Measurements from ENCODE around the gene PARPBP.

Gene PARPBP

DNA sequence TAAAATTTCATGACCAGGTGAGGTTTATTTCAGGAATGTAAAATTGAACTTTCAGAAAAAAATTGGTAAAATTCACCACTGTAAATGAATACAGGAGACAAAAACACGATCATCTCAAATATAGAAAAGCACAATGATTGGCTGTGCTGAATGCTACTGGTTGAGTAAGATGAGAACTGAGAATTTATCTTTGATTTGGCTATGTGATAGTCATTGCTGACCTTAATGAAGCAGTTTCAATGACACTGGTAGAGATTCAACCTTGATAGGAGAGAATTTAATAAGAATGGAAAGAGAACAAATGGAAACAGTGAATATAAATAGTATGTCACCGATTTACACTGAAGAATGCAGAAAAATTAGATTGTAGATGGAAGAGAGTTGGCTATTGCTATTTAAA is 84.0 kb downstream of the PARPBP start:
- POLR2A ChIA-PET (ENCODE audit: low non-redundant PET), result no interaction called here
- TF ChIP-seq, protein P1, sequence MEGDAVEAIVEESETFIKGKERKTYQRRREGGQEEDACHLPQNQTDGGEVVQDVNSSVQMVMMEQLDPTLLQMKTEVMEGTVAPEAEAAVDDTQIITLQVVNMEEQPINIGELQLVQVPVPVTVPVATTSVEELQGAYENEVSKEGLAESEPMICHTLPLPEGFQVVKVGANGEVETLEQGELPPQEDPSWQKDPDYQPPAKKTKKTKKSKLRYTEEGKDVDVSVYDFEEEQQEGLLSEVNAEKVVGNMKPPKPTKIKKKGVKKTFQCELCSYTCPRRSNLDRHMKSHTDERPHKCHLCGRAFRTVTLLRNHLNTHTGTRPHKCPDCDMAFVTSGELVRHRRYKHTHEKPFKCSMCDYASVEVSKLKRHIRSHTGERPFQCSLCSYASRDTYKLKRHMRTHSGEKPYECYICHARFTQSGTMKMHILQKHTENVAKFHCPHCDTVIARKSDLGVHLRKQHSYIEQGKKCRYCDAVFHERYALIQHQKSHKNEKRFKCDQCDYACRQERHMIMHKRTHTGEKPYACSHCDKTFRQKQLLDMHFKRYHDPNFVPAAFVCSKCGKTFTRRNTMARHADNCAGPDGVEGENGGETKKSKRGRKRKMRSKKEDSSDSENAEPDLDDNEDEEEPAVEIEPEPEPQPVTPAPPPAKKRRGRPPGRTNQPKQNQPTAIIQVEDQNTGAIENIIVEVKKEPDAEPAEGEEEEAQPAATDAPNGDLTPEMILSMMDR (conservative IDR thresholded peaks at IDR 0.05; ENCODE audit: low read depth), result no peak
- no peak for DNase-seq (ENCODE audit: low spot score)
- CTCF ChIA-PET, result no interaction called here
- no peak overlapping the region for H3K27ac ChIP-seq

- TF ChIP-seq, protein P1 (conservative IDR thresholded peaks at IDR 0.05; ENCODE audit: low read depth), result no peak
- DNase-seq (ENCODE audit: low spot score), result no peak
- no peak overlapping the region for H3K27ac ChIP-seq
- ChIA-PET CTCF (interaction anchor here (0.7 kb wide), 1 partner anchor 1363 kb away, joined by 3 read pairs; no protein-coding TSS in a partner anchor), POLR2A (ENCODE audit: low non-redundant PET) (no interaction called here)
These were observed 96.2 kb downstream of the PARPBP start for GRCh38 chr12:102215992-102216691.

GRCh38 chr12:102220736-102221135 is 100.8 kb downstream of the PARPBP start:
- CTCF ChIA-PET, result no interaction called here

DNA sequence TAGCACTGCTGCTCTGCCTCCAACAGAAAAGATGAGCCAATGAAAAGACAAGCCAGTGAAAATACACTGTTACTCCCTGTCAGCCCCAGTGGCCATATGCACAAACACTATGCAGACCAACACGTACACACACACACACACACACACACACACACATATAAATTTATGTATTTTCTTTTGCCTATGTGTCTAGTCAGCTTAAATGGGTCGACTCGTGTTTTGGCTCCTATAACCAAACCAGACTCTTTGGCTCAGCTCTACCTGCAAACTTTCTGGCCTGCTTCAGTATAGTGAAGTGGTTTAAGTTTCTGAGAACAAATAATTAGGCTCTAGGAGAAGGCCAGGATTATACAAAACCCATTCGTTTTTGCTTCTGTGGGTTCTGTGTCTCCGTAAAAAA is 108.0 kb downstream of the PARPBP start:
- no peak overlapping the region for H3K27ac ChIP-seq
- ChIA-PET POLR2A (ENCODE audit: low non-redundant PET) (no interaction called here), CTCF (no interaction called here)
- TF ChIP-seq, protein P1 (conservative IDR thresholded peaks at IDR 0.05; ENCODE audit: low read depth), result no peak
- no peak for DNase-seq (ENCODE audit: low spot score)

More at GRCh38 chr12:102220736-102221135, 100.8 kb downstream of the PARPBP start:
- H3K27ac ChIP-seq, result no peak overlapping the region
- TF ChIP-seq, protein P1 (conservative IDR thresholded peaks at IDR 0.05; ENCODE audit: low read depth), result no peak
- POLR2A ChIA-PET (ENCODE audit: low non-redundant PET), result no interaction called here
- no peak for DNase-seq (ENCODE audit: low spot score)

- TF ChIP-seq, protein P1 (conservative IDR thresholded peaks at IDR 0.05; ENCODE audit: low read depth), result no peak
- ChIA-PET POLR2A (ENCODE audit: low non-redundant PET) (no interaction called here), CTCF (no interaction called here)
- no peak overlapping the region for H3K27ac ChIP-seq
- no peak for DNase-seq (ENCODE audit: low spot score)
These were observed 112.1 kb downstream of the PARPBP start for GRCh38 chr12:102232036-102232435.

GRCh38 chr12:102232446-102232845 is 112.5 kb downstream of the PARPBP start:
- POLR2A ChIA-PET (ENCODE audit: low non-redundant PET), result no interaction called here
- DNase-seq (ENCODE audit: low spot score), result no peak
- TF ChIP-seq, protein P1 (conservative IDR thresholded peaks at IDR 0.05; ENCODE audit: low read depth), result no peak
- CTCF ChIA-PET, result interaction anchor here (0.7 kb wide), 1 partner anchor 354 kb away, joined by 4 read pairs; no protein-coding TSS in a partner anchor
- no peak overlapping the region for H3K27ac ChIP-seq

All from RWPE1 (cell line).